ENCODE measurements around the gene CERT1. TPM values are rescaled to one million over a fixed set of nuclear protein-coding genes. Genes with fewer than 3 reads are reported as not detected.

The CERT1 gene
- total RNA-seq, 1 experiment from 2014 or later: 21.8 TPM

- in situ Hi-C loops (cut with HindIII; ENCODE audit: low pct_unique_long_range_greater_than_20kb, low sequenced_read_pairs): no loop called here
- no peak for DNase-seq (ENCODE audit: low read depth, low spot score)
These were observed 137.0 kb downstream of the CERT1 start for GRCh38 chr5:75374394-75374814.

GRCh38 chr5:75373862-75374261, 137.6 kb downstream of the CERT1 start:
- DNase-seq (ENCODE audit: low read depth, low spot score): no peak

GRCh38 chr5:75368391-75368790, 143.0 kb downstream of the CERT1 start:
- in situ Hi-C loops (cut with HindIII; ENCODE audit: low pct_unique_long_range_greater_than_20kb, low sequenced_read_pairs): no loop called here
- DNase-seq (ENCODE audit: low read depth, low spot score): no peak

More at GRCh38 chr5:75373862-75374261, 137.6 kb downstream of the CERT1 start:
- in situ Hi-C loops (cut with HindIII; ENCODE audit: low pct_unique_long_range_greater_than_20kb, low sequenced_read_pairs): no loop called here

- in situ Hi-C loops (cut with HindIII; ENCODE audit: low pct_unique_long_range_greater_than_20kb, low sequenced_read_pairs): no loop called here
- no peak for DNase-seq (ENCODE audit: low read depth, low spot score)
These were observed 144.0 kb downstream of the CERT1 start for GRCh38 chr5:75367401-75367800.

GRCh38 chr5:75366787-75367186, 144.6 kb downstream of the CERT1 start:
- in situ Hi-C loops (cut with HindIII; ENCODE audit: low pct_unique_long_range_greater_than_20kb, low sequenced_read_pairs): no loop called here
- no peak for DNase-seq (ENCODE audit: low read depth, low spot score)

GRCh38 chr5:75365740-75366139, 145.7 kb downstream of the CERT1 start:
- DNase-seq (ENCODE audit: low read depth, low spot score): no peak
- in situ Hi-C loops (cut with HindIII; ENCODE audit: low pct_unique_long_range_greater_than_20kb, low sequenced_read_pairs): no loop called here

- in situ Hi-C loops (cut with HindIII; ENCODE audit: low pct_unique_long_range_greater_than_20kb, low sequenced_read_pairs): no loop called here
- no peak for DNase-seq (ENCODE audit: low read depth, low spot score)
These were observed 146.7 kb downstream of the CERT1 start for GRCh38 chr5:75364571-75365280.

- DNase-seq (ENCODE audit: low read depth, low spot score): no peak
- in situ Hi-C loops (cut with HindIII; ENCODE audit: low pct_unique_long_range_greater_than_20kb, low sequenced_read_pairs): no loop called here
These were observed 147.5 kb downstream of the CERT1 start for GRCh38 chr5:75363726-75364495.

GRCh38 chr5:75363111-75363510, 148.3 kb downstream of the CERT1 start:
- in situ Hi-C loops (cut with HindIII; ENCODE audit: low pct_unique_long_range_greater_than_20kb, low sequenced_read_pairs): no loop called here
- no peak for DNase-seq (ENCODE audit: low read depth, low spot score)

- in situ Hi-C loops (cut with HindIII; ENCODE audit: low pct_unique_long_range_greater_than_20kb, low sequenced_read_pairs): no loop called here
- no peak for DNase-seq (ENCODE audit: low read depth, low spot score)
These were observed 148.9 kb downstream of the CERT1 start for GRCh38 chr5:75362474-75362975.

- in situ Hi-C loops (cut with HindIII; ENCODE audit: low pct_unique_long_range_greater_than_20kb, low sequenced_read_pairs): no loop called here
- DNase-seq (ENCODE audit: low read depth, low spot score): peak; percentile 55
These were observed 150.1 kb downstream of the CERT1 start for GRCh38 chr5:75361310-75361709.

- in situ Hi-C loops (cut with HindIII; ENCODE audit: low pct_unique_long_range_greater_than_20kb, low sequenced_read_pairs): no loop called here
- DNase-seq (ENCODE audit: low read depth, low spot score): no peak
These were observed 153.3 kb downstream of the CERT1 start for GRCh38 chr5:75358117-75358516.

GRCh38 chr5:75356719-75357118, 154.7 kb downstream of the CERT1 start:
- in situ Hi-C loops (cut with HindIII; ENCODE audit: low pct_unique_long_range_greater_than_20kb, low sequenced_read_pairs): no loop called here
- no peak for DNase-seq (ENCODE audit: low read depth, low spot score)

- DNase-seq (ENCODE audit: low read depth, low spot score): no peak
- in situ Hi-C loops (cut with HindIII; ENCODE audit: low pct_unique_long_range_greater_than_20kb, low sequenced_read_pairs): no loop called here
These were observed 156.2 kb downstream of the CERT1 start for GRCh38 chr5:75355236-75355635.

- DNase-seq (ENCODE audit: low read depth, low spot score): no peak
- in situ Hi-C loops (cut with HindIII; ENCODE audit: low pct_unique_long_range_greater_than_20kb, low sequenced_read_pairs): no loop called here
These were observed 160.1 kb downstream of the CERT1 start for GRCh38 chr5:75351139-75351926.

- no peak for DNase-seq (ENCODE audit: low read depth, low spot score)
- in situ Hi-C loops (cut with HindIII; ENCODE audit: low pct_unique_long_range_greater_than_20kb, low sequenced_read_pairs): no loop called here
These were observed 161.8 kb downstream of the CERT1 start for GRCh38 chr5:75349663-75350062.

- no peak for DNase-seq (ENCODE audit: low read depth, low spot score)
- in situ Hi-C loops (cut with HindIII; ENCODE audit: low pct_unique_long_range_greater_than_20kb, low sequenced_read_pairs): no loop called here
These were observed 163.2 kb downstream of the CERT1 start for GRCh38 chr5:75348241-75348640.

GRCh38 chr5:75342836-75343235, 168.6 kb downstream of the CERT1 start:
- no peak for DNase-seq (ENCODE audit: low read depth, low spot score)
- in situ Hi-C loops (cut with HindIII; ENCODE audit: low pct_unique_long_range_greater_than_20kb, low sequenced_read_pairs): no loop called here
